ENCODE results near the gene CIDEB.
A peak's percentile ranks its signal among the peaks of the same experiment; 100 is the strongest.
"Not testable (repeated sequence)": the region's sequence is repeated elsewhere in the genome, so short reads cannot be mapped to it uniquely, and the experiment has no call there.

The CIDEB gene

DNA sequence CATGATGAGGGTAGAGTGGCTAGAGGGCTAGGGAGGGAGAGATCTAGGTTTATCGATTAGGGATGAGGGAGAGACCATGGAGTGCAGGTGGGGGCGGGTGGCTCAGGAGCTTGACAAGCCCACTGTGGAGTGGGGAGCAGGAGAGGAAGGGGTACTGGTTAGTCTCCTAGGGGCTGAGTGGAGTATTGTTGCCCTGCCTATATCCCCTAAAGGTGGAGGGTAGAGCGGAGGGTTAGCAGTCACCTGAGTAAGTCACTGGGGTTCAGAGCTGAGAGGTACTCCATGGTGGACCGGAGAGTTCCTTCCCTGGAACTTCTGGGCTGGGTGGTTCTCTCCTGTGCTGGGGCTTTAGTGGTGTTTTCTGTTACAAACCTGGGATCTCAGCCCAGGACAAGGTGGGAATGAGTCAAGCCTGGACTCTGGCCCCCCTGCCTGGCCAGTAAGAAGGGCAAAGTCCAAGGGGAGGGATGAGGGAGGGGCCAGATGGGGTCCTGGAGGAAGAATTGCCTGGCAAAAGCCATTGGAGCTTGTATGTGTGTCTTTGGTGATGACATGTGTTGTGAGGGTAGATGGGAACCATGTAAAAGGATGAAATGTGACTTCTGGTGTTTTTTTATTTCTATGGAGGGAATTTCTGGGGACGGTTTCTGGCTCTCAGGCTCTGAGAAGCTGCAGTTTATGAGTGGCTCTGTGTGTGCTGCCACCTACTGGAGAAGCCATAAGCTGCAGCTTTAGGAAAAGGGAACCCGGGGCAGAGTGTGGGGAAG lies at the start of gene CIDEB:
TSS of gene CIDEB (minus strand) at position 403 of the 767 bp plus-strand sequence. CDS start at position 284, 119 bp downstream.
- DNase-seq = peak; percentile 66

DNA sequence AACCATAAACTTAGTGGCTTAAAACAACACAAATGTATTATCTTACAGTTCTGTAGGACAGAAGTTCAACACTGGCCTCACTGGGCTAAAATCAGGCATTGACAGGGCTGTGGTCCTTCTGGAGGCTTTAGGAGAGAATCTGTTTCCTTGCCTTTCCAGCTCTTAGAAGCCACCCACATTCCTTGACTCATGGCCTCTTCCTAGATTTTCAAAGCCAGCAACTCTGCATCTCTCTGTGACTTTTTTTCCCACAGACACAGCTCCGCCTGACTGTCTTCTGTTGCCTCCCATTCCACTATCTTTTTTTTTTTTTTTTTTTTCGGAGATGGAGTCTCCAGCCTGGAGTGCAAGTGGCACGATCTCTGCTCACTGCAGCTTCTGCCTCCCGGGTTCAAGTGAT lies 48.4 kb upstream of the CIDEB start:
- DNase-seq = no peak

GRCh38 chr14:24355009-24355408 lies 47.2 kb upstream of the CIDEB start:
- DNase-seq = no peak

GRCh38 chr14:24354482-24354825 lies 46.7 kb upstream of the CIDEB start:
- not testable (repeated sequence) for DNase-seq

DNA sequence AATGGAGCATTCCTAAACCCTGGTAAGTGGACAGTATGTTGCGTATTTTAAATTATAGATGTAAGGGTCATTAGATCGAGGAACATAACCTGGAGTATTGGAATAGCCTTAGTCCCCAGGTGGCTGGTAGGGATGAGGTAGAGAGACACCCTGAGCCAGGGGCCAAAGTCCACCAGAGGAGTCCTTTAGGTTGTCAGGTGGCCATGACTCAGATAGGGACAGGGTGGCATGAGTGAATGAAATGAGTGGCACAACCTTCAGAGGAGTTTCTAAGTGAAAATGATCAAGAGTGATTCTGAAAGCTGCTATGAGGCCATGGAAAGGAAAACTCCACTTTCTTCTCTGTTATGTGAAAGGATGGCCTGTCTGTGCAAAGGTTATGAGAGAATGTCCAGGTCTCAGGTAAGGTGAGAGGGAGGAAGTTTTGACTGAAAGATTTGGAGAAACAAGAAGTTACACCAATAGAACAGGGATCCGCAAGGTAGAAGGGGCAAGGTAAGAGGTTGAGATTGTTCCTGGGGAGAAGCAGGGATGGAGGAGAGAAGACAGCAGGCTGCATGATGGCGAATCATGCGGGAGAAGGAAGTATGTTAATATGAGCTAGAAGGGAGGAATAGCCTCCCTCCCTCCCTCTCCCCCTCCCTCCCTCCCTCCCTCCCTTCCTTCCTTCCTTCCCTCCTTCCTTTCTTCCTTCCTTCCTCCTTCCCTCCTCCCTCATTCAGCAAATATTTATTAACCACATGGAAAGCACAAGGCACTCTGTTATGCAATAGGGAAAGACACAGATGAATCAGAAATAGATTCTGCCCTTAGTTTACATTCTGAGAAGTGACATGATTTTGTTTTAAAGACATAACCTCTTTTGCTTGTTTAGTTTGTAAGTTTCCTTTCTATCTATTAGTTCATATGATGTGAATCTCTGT lies 46.0 kb upstream of the CIDEB start:
- no peak for DNase-seq

- peak; percentile 40 for DNase-seq
These were observed 43.7 kb upstream of the CIDEB start for GRCh38 chr14:24351517-24351916.

DNA sequence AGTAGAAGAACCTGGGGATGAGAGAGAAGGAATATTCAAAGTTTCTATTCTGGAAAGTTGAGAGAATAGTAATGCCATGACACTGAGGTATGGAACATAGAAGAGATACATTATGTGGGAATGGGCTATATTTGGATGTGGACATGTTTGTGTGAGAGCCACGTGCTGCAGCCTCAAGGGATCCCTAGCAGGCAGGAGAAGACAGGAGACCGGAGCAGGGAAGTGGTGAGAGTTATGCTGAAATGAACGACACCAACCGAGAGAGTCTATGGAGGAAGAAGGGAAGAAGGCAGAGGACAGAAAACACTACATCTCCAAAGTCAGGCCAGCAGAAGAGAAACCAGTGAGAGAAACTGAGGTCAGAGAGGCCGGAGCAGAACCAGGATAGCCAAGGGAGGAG lies 42.0 kb upstream of the CIDEB start:
- DNase-seq = no peak

DNA sequence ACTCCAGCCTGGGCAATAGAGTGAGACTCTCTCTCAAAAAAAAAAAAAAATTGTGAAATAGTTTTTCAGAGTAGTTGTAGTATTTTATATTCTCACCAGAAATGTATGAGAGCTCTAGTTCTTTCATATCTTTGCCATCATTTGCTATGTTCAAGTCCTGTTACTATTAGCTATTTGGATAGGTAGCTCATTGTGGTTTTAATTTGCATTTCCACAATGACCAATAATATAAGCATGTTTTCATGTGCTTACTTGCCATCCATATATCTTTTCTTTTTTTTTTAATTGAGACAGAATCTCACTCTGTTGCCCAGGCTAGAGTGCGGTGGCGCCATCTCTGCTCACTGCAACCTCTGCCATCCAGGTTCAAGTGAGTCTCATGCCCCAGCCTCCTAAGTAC lies 40.4 kb upstream of the CIDEB start:
- no peak for DNase-seq

DNA sequence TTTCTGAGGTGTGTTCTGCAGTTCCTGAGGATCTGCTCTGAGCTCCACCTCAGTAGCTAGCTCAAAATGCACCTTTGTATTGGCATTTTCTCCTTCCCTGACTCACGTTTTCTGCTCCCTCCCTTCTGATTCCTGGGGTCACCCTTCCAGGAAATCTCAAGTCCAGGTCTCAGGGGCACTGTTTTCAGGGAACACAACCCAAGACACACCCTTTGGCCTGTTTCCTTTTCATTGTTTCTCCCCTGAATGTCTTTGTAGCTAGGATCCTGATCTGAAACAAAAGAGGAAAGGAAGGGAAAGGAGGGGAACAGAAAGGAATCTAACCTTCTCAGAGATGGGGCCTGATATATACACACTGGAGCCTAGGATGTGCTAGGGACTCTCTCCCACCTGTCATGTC lies 39.4 kb upstream of the CIDEB start:
- DNase-seq = no peak

DNA sequence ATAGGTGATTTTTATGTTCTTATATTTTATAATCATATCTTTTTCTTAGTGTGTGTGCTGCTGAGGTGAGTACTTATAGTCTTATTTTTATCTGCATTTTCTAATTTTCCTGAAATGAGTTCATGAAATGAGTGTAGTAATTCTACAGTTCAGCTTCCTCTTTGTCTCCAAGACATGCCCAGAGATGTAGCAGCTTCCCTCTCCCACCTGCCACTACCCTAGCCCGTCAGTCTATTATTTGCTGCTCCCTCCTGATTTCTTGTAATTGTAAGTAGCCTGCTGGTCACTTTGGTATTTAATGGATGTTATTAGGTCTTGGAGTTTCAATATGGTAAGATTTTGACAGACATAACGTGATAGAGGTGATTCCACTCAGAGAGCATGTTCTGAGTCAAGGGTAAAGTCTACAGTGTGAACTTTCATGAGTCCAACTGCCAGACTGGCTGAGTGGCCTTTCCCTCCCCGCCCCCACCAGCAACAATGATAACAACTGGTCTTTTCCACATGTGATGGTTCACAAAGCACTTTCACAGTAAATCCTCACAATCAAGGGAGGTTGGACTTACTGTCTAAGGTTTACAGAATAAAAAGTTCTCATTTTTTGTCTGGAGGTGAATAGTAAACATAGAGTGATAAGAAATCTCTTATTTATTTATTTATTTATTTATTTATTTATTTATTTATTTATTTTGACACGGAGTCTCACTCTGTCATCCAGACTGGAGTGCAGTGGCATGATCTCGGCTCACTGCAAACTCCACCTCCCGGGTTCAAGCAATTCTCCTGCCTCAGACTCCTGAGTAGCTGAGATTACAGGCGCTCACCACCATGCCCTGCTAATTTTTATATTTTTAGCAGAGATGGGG lies 36.3 kb upstream of the CIDEB start:
- no peak for DNase-seq

- DNase-seq = no peak
These were observed 35.1 kb upstream of the CIDEB start for GRCh38 chr14:24342889-24343288.

- DNase-seq = no peak
These were observed 32.8 kb upstream of the CIDEB start for GRCh38 chr14:24340606-24341005.

GRCh38 chr14:24339284-24340151 lies 31.7 kb upstream of the CIDEB start, which contains the start of gene RIPK3:
RIPK3 (minus strand) TSS chr14:24339991; CDS start chr14:24339826, 165 bp downstream.
- no peak for DNase-seq

DNA sequence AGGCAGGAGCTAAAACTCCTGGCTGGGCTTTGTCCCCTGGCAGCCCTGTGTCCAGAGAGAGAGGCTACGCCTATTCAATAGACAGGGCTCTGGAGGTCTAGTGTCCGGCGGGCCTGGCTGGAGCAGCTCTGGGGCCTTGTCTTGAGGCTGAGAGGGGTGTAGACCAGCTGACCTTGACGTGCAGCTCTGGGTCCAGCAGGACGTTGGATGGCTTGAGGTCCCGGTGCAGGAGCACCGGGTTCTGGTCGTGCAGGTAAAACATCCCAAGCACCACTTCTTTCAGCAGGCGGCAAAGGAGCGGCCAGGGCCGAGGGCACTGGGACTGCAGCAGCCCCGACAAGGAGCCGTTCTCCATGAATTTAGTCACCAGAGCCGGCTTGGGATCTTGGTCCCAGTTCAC lies 31.1 kb upstream of the CIDEB start:
- no peak for DNase-seq

- no peak for DNase-seq
These were observed 30.0 kb upstream of the CIDEB start for GRCh38 chr14:24337824-24338175.

DNA sequence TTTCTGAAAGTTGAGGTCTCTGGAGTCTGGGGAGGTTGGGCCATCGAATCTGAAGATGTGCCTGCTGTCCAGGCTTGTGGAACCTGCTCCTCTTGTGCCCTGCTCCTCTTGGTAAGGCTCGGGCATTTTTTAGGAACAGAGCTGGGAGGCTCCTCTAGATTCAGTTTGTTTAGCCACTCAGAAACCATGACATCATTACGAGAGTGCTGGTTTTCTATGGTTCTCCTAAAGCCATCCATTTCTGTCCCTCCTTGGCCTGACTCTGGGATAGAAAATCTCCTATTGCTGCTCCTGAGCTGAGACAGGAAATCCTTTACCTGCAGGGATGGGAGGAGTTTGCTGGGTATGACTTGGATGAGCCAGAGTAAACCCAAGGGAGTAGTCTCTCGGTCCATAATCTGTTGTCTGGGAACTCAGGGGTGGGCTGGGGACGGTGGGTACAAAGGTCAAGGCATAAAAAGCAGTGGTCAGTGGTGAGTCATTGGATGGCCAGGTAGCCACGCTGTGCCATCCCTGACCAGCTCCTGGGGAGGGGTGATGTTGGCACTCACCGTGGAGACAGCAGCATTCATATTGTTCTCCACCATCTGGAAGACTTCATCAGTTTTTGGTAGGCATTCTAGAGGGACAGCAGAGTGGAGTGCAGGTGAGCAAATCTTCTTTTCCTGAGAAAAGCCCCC lies 29.5 kb upstream of the CIDEB start:
- no peak for DNase-seq

GRCh38 chr14:24335461-24336171 lies 27.8 kb upstream of the CIDEB start:
- no peak for DNase-seq

DNA sequence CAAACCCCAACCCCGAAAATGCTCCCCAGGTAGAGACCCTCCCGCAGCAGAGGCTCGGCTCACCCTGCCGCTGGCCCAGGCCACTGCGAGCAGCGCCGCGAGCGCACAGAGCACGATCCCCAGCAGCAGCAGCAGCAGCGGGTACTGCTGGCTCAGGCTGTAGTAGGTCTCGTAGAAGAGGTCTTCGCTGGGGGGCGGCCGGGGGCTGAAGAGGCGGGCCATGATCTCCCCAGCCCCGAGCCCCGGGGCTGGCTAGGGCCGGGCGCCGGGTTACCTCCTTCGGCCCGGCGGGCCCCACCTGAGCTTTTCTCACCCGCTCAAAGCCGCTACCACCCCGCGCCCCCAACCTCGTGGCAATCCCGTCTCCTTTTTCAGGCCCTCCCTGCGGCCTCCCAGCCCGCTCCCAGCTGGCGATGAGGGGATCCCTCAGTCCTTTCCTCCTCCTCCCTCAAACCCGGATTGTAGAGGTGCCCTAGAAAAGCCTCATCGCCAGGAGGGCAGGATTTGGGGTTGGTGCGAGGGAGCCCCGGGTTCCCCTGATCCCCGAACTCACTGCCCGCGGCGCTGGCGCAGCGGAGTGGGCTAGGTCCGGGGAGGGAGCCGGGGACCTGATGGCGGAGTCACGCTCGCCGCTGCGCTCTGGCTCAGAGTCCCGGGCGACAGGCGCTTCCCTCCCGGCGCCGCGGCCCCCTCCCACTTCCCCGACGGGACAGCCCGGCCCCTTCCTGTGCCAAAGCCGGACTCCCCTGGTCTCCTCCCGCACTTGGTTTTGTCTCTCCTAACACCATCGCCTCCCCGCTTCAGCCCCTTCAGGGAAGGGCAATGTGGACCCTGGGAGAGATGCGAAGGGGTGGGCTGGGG lies 26.9 kb upstream of the CIDEB start, which contains the start of gene ADCY4:
TSS of gene ADCY4 (minus strand) at position 641 of the 861 bp plus-strand sequence. CDS start at position 222, 419 bp downstream.
- DNase-seq = no peak

- peak; percentile 76 for DNase-seq
These were observed 24.7 kb upstream of the CIDEB start for GRCh38 chr14:24332268-24332993.

Measured in NCI-H82 (cell line).